Caco-2 (cell line): ENCODE data around the gene BHMT2. TPM values are rescaled to one million over a fixed set of nuclear protein-coding genes. Genes with fewer than 3 reads are reported as not detected.

ENCODE experiments used
- BruUV-seq: library from RNA; stranded (reverse); fragments of 400-500 nt; replicated peaks from 2 replicates; lab custom pipeline; 2021; lab: Mats Ljungman, UMichigan
- CTCF ChIA-PET: fragments of 300-600 bp; sonication (Branson Sonifier 250); formaldehyde crosslinking; loops from one replicate; lab custom pipeline; 2022; ENCODE audit warnings: antibody characterized with exemption; lab: Charles Lee
- POLR2A ChIA-PET: fragments of 300-600 bp; sonication (Branson Sonifier 250); formaldehyde crosslinking; loops from one replicate; lab custom pipeline; 2022; ENCODE audit warnings: antibody characterized with exemption; lab: Charles Lee
- DNase-seq, 2 experiments: peaks; one replicate each; pipeline versions ENCODE4 v3.0.0 to v3.0.0-alpha.2; 2020 to 2022
- H3K27me3 ChIP-seq: replicated peaks from 2 replicates; pipeline ENCODE4 v1.6.0; 2011; ENCODE audit warnings: low read length; ENCODE audit not compliant: control insufficient read depth, insufficient read depth
- H3K36me3 ChIP-seq: 2 replicates; pipeline ENCODE4 v1.5.1; 2011; ENCODE audit warnings: low read length; ENCODE audit not compliant: control insufficient read depth, insufficient read depth
- H3K4me1 ChIP-seq: fragments of 250-450 bp; sonication (Bioruptor Pico); 2 replicates; pipeline ENCODE4 v1.5.1; 2020; ENCODE audit warnings: mild to moderate bottlenecking
- H3K4me3 ChIP-seq: 2 replicates; pipeline ENCODE4 v1.5.1; 2011; ENCODE audit warnings: low read depth, mild to moderate bottlenecking, control low read depth, low read length
- H3K9me3 ChIP-seq: fragments of 250-450 bp; sonication (Bioruptor Pico); 2 replicates; pipeline ENCODE4 v1.5.1; 2020; ENCODE audit warnings: mild to moderate bottlenecking, moderate library complexity
- H3K27ac Mint-ChIP-seq: one replicate; pipeline ENCODE4 v1.8.0; 2022; ENCODE audit warnings: mixed read lengths; ENCODE audit not compliant: unreplicated experiment
- H3K27me3 Mint-ChIP-seq: one replicate; pipeline ENCODE4 v1.8.0; 2022; ENCODE audit warnings: mixed read lengths; ENCODE audit not compliant: insufficient read depth, unreplicated experiment
- H3K36me3 Mint-ChIP-seq: one replicate; pipeline ENCODE4 v1.8.0; 2022; ENCODE audit warnings: mild to moderate bottlenecking, mixed read lengths; ENCODE audit not compliant: insufficient read depth, unreplicated experiment
- H3K4me1 Mint-ChIP-seq: one replicate; pipeline ENCODE4 v1.8.0; 2022; ENCODE audit warnings: low read depth, mixed read lengths; ENCODE audit not compliant: unreplicated experiment
- H3K4me3 Mint-ChIP-seq: one replicate; pipeline ENCODE4 v1.8.0; 2022; ENCODE audit warnings: mild to moderate bottlenecking, moderate library complexity, mixed read lengths; ENCODE audit not compliant: unreplicated experiment
- H3K9me3 Mint-ChIP-seq: one replicate; pipeline ENCODE4 v1.8.0; 2022; ENCODE audit warnings: mixed read lengths; ENCODE audit not compliant: unreplicated experiment
- CTCF ChIP-seq, 2 experiments: fragments of 200-600 bp in 1 of 2; IDR thresholded peaks; 1 replicate in 1 of 2; 2 replicates in 1 of 2; pipeline versions ENCODE4 v1.5.1 to v1.8.0; 2011 to 2022; ENCODE audit warnings: antibody characterized with exemption in 1 of 2, control low read depth in 1 of 2, inconsistent platforms in 1 of 2, low read depth in 1 of 2, low read length in 1 of 2, mild to moderate bottlenecking in 1 of 2, moderate library complexity in 1 of 2; ENCODE audit not compliant: insufficient read depth in 1 of 2, severe bottlenecking in 1 of 2, unreplicated experiment in 1 of 2
- intact Hi-C: fragments of 100-400 bp; cut with micrococcal nuclease; formaldehyde crosslinking; loops from one replicate; pipeline ENCODE4 v1.10.0; 2022; ENCODE audit not compliant: unreplicated experiment
- total RNA-seq: library from RNA; stranded (reverse); gene quantifications from 2 replicates; pipeline ENCODE4 v1.2.3, GENCODE V29; 2022

The BHMT2 gene
- total RNA-seq, 1 experiment from 2014 or later = not detected

- H3K4me3 ChIP-seq = no peak overlapping the region
- Mint-ChIP-seq H3K27me3 (peaks cover 9% of the 10 kb centered on the region), H3K4me3 (peak overlapping the region; percentile 6), H3K27ac (no peak overlapping the region), H3K4me1 (no peaks in the 10 kb centered on the region), H3K36me3 (no peaks in the 10 kb centered on the region), H3K9me3 (no peaks in the 10 kb centered on the region)
- no peaks in the 10 kb centered on the region for H3K36me3 ChIP-seq
- intact Hi-C loops = no loop called here
- peaks cover 3% of the 10 kb centered on the region; the same call in 1 of the 2 replicates for H3K27me3 ChIP-seq
- BruUV-seq = no TSS peak
- DNase-seq = no peak
- H3K4me1 ChIP-seq = no peaks in the 10 kb centered on the region
- POLR2A ChIA-PET = no interaction called here
- CTCF ChIA-PET = interaction anchor here (0.6 kb wide), 1 partner anchor 128 kb away, joined by 3 read pairs; no protein-coding TSS in a partner anchor
- H3K9me3 ChIP-seq = no peaks in the 10 kb centered on the region; the same call in 1 of the 2 replicates
- no peak for TF ChIP-seq CTCF (IDR thresholded peaks at IDR 0.05; ENCODE audit: insufficient read depth in 1 of 2, low read depth in 1 of 2, low read length in 1 of 2, severe bottlenecking in 1 of 2, unreplicated experiment in 1 of 2)
These were observed 42.6 kb downstream of the BHMT2 start for GRCh38 chr5:79111960-79112702.

GRCh38 chr5:79112703-79113058 is 43.1 kb downstream of the BHMT2 start:
- H3K27me3 ChIP-seq = peaks cover 3% of the 10 kb centered on the region; the same call in 1 of the 2 replicates
- DNase-seq = no peak
- no peaks in the 10 kb centered on the region for H3K36me3 ChIP-seq
- H3K4me1 ChIP-seq = no peaks in the 10 kb centered on the region
- Mint-ChIP-seq H3K36me3 (no peaks in the 10 kb centered on the region), H3K27me3 (peaks cover 9% of the 10 kb centered on the region), H3K27ac (no peak overlapping the region), H3K9me3 (no peaks in the 10 kb centered on the region), H3K4me3 (no peak overlapping the region), H3K4me1 (no peaks in the 10 kb centered on the region)
- H3K9me3 ChIP-seq = no peaks in the 10 kb centered on the region; the same call in 1 of the 2 replicates
- no TSS peak for BruUV-seq
- intact Hi-C loops = no loop called here
- ChIA-PET CTCF (interaction anchor here (0.6 kb wide), 1 partner anchor 128 kb away, joined by 3 read pairs; no protein-coding TSS in a partner anchor), POLR2A (no interaction called here)
- TF ChIP-seq CTCF (IDR thresholded peaks at IDR 0.05; ENCODE audit: insufficient read depth in 1 of 2, low read depth in 1 of 2, low read length in 1 of 2, severe bottlenecking in 1 of 2, unreplicated experiment in 1 of 2) = no peak
- H3K4me3 ChIP-seq = no peak overlapping the region

GRCh38 chr5:79119486-79119885 is 49.9 kb downstream of the BHMT2 start:
- intact Hi-C loops = no loop called here
- Mint-ChIP-seq H3K36me3 (no peaks in the 10 kb centered on the region), H3K4me3 (no peak overlapping the region), H3K27ac (no peak overlapping the region), H3K27me3 (peaks cover 10% of the 10 kb centered on the region), H3K4me1 (no peaks in the 10 kb centered on the region), H3K9me3 (no peaks in the 10 kb centered on the region)
- DNase-seq = no peak
- ChIA-PET CTCF (interaction anchor here (0.7 kb wide), 1 partner anchor 98 kb away, joined by 3 read pairs; no protein-coding TSS in a partner anchor), POLR2A (no interaction called here)
- no peaks in the 10 kb centered on the region for H3K9me3 ChIP-seq
- H3K4me1 ChIP-seq = no peaks in the 10 kb centered on the region; the same call in 1 of the 2 replicates
- no peak for TF ChIP-seq CTCF (IDR thresholded peaks at IDR 0.05; ENCODE audit: insufficient read depth in 1 of 2, low read depth in 1 of 2, low read length in 1 of 2, severe bottlenecking in 1 of 2, unreplicated experiment in 1 of 2)
- no peaks in the 10 kb centered on the region for H3K27me3 ChIP-seq
- H3K36me3 ChIP-seq = no peaks in the 10 kb centered on the region
- no peak overlapping the region for H3K4me3 ChIP-seq
- BruUV-seq = no TSS peak
